Tibial artery (tissue), 4 donors: ENCODE data around the gene ANGPTL4.

Source experiments
- DNase-seq, 2 donors: peaks; one replicate each; pipeline ENCODE4 v3.0.0-alpha.2; 2019
- H3K27ac ChIP-seq, 2 donors: fragments of 200-600 bp; sonication (generic) in 1 of 2; 1 replicate in 1 of 2; 2 replicates in 1 of 2; pipeline ENCODE4 v1.5.1; 2018 to 2019; ENCODE audit warnings: mild to moderate bottlenecking in 1 of 2
- H3K27me3 ChIP-seq, 2 donors: fragments of 200-600 bp; sonication (generic) in 1 of 2; one replicate each; pipeline versions ENCODE4 v1.5.1 to v1.6.0; 2016 to 2019
- H3K36me3 ChIP-seq, 3 donors: fragments of 200-600 bp; sonication (generic) in 2 of 3; one replicate each; pipeline ENCODE4 v1.5.1; 2016 to 2019; ENCODE audit warnings: mild to moderate bottlenecking in 2 of 3
- H3K4me1 ChIP-seq, 4 donors: fragments of 200-600 bp; sonication (generic) in 2 of 4; 1 replicate in 3 of 4; 2 replicates in 1 of 4; pipeline ENCODE4 v1.5.1; 2016 to 2019
- H3K4me3 ChIP-seq, 2 donors: fragments of 200-600 bp; sonication (generic) in 1 of 2; 1 replicate in 1 of 2; 2 replicates in 1 of 2; pipeline ENCODE4 v1.5.1; 2018 to 2019; ENCODE audit warnings: mild to moderate bottlenecking in 2 of 2
- H3K9me3 ChIP-seq, 3 donors: fragments of 200-600 bp; sonication (generic) in 1 of 3; one replicate each; pipeline ENCODE4 v1.5.1; 2016 to 2019
- intact Hi-C: fragments of 100-400 bp; cut with DNase I; formaldehyde crosslinking; loops from one replicate; pipeline ENCODE4 v1.15.0; 2023; ENCODE audit warnings: low total_unique reads
- TF ChIP-seq, protein P1 (sequence below), 2 experiments: fragments of 200-600 bp in 1 of 2; fragments of 450-650 bp in 1 of 2; IDR thresholded peaks; one replicate each; pipeline ENCODE4 v1.5.1; 2017 to 2019; ENCODE audit warnings: antibody characterized with exemption in 2 of 2, mild to moderate bottlenecking in 1 of 2, moderate library complexity in 1 of 2

The ANGPTL4 gene

DNA sequence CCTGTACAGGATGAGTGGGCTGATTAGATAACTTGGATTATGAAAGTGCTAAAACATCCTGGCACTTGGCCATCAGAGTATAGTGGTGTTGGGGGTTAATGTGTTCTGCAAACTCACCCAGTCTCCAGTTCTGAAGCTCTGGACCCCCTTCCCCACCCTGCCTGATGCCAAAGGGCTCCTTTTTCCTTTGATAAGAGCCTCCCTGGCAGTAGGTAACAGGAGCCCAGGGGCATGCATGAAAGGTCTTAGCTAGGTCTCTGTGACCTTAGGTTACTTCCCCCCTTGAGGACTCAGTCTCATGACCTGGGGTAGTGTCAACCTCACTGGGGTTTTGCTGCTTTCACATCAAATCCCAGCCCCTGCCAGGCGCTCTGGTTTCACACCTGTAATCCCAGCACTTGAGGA lies 40.2 kb upstream of the ANGPTL4 start:
- no peak for DNase-seq
- H3K36me3 ChIP-seq: peaks cover 0 to 26% (median 23%) of the 10 kb centered on the region in 3 donors
- H3K27me3 ChIP-seq: no peaks in the 10 kb centered on the region
- peaks cover 0 to 36% (median 30%) of the 10 kb centered on the region in 4 donors for H3K4me1 ChIP-seq
- intact Hi-C loops: no loop called here
- H3K4me3 ChIP-seq: no peak overlapping the region
- H3K9me3 ChIP-seq: no peaks in the 10 kb centered on the region
- TF ChIP-seq, protein P1, sequence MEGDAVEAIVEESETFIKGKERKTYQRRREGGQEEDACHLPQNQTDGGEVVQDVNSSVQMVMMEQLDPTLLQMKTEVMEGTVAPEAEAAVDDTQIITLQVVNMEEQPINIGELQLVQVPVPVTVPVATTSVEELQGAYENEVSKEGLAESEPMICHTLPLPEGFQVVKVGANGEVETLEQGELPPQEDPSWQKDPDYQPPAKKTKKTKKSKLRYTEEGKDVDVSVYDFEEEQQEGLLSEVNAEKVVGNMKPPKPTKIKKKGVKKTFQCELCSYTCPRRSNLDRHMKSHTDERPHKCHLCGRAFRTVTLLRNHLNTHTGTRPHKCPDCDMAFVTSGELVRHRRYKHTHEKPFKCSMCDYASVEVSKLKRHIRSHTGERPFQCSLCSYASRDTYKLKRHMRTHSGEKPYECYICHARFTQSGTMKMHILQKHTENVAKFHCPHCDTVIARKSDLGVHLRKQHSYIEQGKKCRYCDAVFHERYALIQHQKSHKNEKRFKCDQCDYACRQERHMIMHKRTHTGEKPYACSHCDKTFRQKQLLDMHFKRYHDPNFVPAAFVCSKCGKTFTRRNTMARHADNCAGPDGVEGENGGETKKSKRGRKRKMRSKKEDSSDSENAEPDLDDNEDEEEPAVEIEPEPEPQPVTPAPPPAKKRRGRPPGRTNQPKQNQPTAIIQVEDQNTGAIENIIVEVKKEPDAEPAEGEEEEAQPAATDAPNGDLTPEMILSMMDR (IDR thresholded peaks at IDR 0.05): no peak
- no peak overlapping the region for H3K27ac ChIP-seq

DNA sequence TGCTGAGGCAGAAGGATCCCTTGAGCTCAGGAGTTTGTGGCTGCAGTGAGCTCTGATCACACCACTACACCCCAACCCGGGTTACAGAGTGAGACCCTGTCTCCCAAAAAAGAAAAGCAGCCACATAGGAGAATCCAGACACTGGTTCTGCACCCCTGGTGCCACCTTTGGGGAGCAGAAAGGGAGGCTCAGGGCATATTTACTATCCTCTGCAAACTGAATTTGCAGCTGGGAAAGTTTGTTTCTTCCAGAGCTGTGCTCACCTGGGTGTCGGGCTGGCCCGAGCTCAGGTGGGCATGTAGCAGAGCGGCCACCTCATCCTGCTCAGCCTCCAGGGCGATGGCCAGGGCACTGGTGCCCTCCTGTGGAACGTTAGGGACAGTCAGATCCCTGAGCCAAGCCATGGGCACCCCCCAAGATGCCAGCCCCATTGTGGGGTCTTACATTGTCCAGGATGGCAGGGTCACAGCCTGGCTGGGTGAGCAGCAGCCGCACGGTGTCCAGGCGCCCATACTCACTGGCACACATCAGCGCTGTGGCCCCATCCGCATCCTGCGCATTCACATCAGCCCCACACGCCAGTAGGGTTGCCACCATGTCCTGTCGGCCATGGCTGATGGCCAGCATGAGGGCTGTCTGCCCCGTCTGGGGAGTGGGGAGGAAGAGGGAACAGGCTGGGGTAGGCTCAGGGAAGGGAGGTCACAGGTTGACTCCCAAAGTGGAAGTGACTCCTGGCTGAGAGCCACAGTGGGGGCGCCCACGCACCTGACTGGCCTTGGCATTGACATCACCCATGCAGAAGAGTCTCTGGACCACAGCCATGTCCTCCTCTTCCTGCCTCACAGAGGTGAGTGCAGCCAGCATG lies 39.5 kb upstream of the ANGPTL4 start:
- peaks cover 0 to 36% (median 30%) of the 10 kb centered on the region in 4 donors for H3K4me1 ChIP-seq
- H3K4me3 ChIP-seq: no peak overlapping the region
- peaks cover 0 to 26% (median 23%) of the 10 kb centered on the region in 3 donors for H3K36me3 ChIP-seq
- DNase-seq: no peak
- H3K27ac ChIP-seq: no peak overlapping the region
- TF ChIP-seq, protein P1 (IDR thresholded peaks at IDR 0.05): no peak
- H3K9me3 ChIP-seq: no peaks in the 10 kb centered on the region
- intact Hi-C loops: no loop called here
- no peaks in the 10 kb centered on the region for H3K27me3 ChIP-seq

DNA sequence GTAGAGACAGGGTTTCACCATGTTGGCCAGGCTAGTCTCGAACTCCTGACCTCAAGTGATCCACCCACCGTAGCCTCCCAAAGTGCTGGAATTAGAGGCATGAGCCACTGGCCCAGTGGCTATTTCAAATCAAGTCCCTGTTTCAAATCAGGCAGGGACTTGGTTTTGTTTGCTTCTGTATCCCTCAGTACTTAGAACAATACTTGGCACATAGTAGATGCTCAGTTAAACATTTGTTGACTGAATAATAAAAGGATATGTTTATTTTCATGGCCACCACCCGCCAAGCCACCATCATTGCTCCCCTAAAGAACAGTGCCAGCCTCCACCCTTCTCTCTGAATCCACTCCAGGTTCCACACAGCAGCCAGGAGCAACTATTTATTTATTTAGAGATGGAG lies 38.5 kb upstream of the ANGPTL4 start:
- intact Hi-C loops: no loop called here
- H3K4me3 ChIP-seq: no peak overlapping the region
- TF ChIP-seq, protein P1 (IDR thresholded peaks at IDR 0.05): no peak
- H3K27me3 ChIP-seq: no peaks in the 10 kb centered on the region
- H3K27ac ChIP-seq: no peak overlapping the region
- H3K4me1 ChIP-seq: peaks cover 0 to 27% (median 22%) of the 10 kb centered on the region in 4 donors
- no peaks in the 10 kb centered on the region for H3K9me3 ChIP-seq
- no peak for DNase-seq
- peaks cover 0 to 28% (median 28%) of the 10 kb centered on the region in 3 donors for H3K36me3 ChIP-seq

DNA sequence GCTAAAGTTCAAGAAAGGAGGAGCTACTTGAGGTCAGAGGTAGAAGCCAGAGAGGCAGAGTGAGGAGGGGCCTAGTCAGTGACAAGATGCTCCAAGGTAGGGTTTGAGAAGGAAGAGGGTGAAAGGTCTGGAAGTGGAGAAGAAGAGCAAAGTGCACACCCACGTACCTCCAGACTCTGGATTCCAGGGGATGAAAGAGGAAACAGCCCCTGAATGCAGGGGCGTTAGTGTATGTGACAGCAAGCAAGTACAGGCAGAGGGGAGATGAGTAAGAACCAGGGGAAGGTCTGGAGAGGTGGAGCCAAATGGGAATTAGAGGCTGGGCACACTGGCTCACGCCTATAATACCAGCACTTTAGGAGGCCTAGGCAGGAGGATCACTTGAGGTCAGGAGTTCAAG lies 34.0 kb upstream of the ANGPTL4 start:
- Histone ChIP-seq H3K36me3 (peaks cover 4 to 5% (median 4%) of the 10 kb centered on the region in 3 donors), H3K4me3 (no peak overlapping the region), H3K27ac (no peak overlapping the region), H3K4me1 (peaks cover 0 to 18% (median 7%) of the 10 kb centered on the region in 4 donors), H3K9me3 (no peaks in the 10 kb centered on the region), H3K27me3 (peaks cover 0 to 15% of the 10 kb centered on the region in 2 donors)
- intact Hi-C loops: no loop called here
- TF ChIP-seq, protein P1 (IDR thresholded peaks at IDR 0.05): no peak
- no peak for DNase-seq

DNA sequence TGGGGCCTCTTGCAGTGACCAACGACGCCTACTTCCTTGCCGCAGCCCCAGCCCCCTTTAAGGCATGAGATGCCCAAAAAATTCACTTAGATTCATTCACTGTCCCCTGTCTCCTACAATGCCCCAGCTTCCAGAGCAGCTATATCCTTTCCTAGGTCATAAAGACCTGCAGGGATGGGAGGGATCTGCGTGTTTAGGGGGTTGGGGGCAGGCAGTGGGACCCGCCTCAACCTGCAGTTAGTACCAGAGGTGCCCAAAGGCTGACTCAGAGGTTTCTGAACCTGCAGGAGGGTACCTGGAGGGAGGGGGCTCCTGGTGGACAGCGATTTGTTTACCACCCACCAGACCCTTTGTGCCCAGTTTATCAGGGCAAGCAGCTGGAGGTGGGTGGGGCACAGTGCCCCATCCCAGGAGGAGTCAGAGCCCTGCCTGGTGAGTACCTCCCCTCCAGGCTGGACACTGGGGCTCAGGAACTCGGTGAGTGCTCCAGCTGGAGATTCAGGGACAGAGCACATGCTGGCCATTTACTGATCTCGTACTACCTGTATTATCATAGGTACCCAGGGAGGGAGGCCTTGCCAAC lies 32.6 kb upstream of the ANGPTL4 start:
- peaks cover 0 to 24% of the 10 kb centered on the region in 2 donors for H3K27me3 ChIP-seq
- peaks cover 4 to 5% (median 4%) of the 10 kb centered on the region in 3 donors for H3K36me3 ChIP-seq
- peaks cover 0 to 25% (median 11%) of the 10 kb centered on the region in 4 donors for H3K4me1 ChIP-seq
- no peak for DNase-seq
- TF ChIP-seq, protein P1 (IDR thresholded peaks at IDR 0.05): no peak
- H3K9me3 ChIP-seq: no peaks in the 10 kb centered on the region
- intact Hi-C loops: no loop called here
- H3K27ac ChIP-seq: no peak overlapping the region
- no peak overlapping the region for H3K4me3 ChIP-seq
